ENCODE results near the gene CADM1.

The CADM1 gene

GRCh38 chr11:115198321-115198741 is 305.9 kb downstream of the CADM1 start:
- DNase-seq = no peak

GRCh38 chr11:115197433-115197832 is 306.8 kb downstream of the CADM1 start:
- no peak for DNase-seq

GRCh38 chr11:115197031-115197430 is 307.2 kb downstream of the CADM1 start:
- DNase-seq = no peak

GRCh38 chr11:115194802-115195110 is 309.5 kb downstream of the CADM1 start:
- DNase-seq = no peak

GRCh38 chr11:115193914-115194801 is 310.1 kb downstream of the CADM1 start:
- DNase-seq = no peak

GRCh38 chr11:115191761-115192160 is 312.5 kb downstream of the CADM1 start:
- no peak for DNase-seq

GRCh38 chr11:115190196-115190595 is 314.0 kb downstream of the CADM1 start:
- no peak for DNase-seq

GRCh38 chr11:115188898-115189278 is 315.3 kb downstream of the CADM1 start:
- no peak for DNase-seq

- DNase-seq = no peak
Observed at GRCh38 chr11:115188188-115188897, 315.9 kb downstream of the CADM1 start.

GRCh38 chr11:115185931-115186330 is 318.3 kb downstream of the CADM1 start:
- no peak for DNase-seq

- DNase-seq = no peak
Observed at GRCh38 chr11:115185507-115185906, 318.7 kb downstream of the CADM1 start.

- no peak for DNase-seq
Observed at GRCh38 chr11:115184901-115185300, 319.3 kb downstream of the CADM1 start.

GRCh38 chr11:115183830-115184229 is 320.4 kb downstream of the CADM1 start:
- no peak for DNase-seq

- no peak for DNase-seq
Observed at GRCh38 chr11:115183136-115183535, 321.1 kb downstream of the CADM1 start.

GRCh38 chr11:115182282-115182955 is 321.8 kb downstream of the CADM1 start:
- DNase-seq = no peak

- DNase-seq = no peak
Observed at GRCh38 chr11:115181538-115181937, 322.7 kb downstream of the CADM1 start.

- no peak for DNase-seq
Observed at GRCh38 chr11:115180272-115180671, 323.9 kb downstream of the CADM1 start.

GRCh38 chr11:115179636-115180035 is 324.6 kb downstream of the CADM1 start:
- no peak for DNase-seq

- DNase-seq = no peak
Observed at GRCh38 chr11:115178705-115179104, 325.5 kb downstream of the CADM1 start.

GRCh38 chr11:115173136-115173535 is 331.1 kb downstream of the CADM1 start:
- DNase-seq = no peak

- no peak for DNase-seq
Observed at GRCh38 chr11:115170133-115170815, 333.9 kb downstream of the CADM1 start.

GRCh38 chr11:115169251-115169650 is 335.0 kb downstream of the CADM1 start:
- no peak for DNase-seq

- no peak for DNase-seq
Observed at GRCh38 chr11:115168686-115169085, 335.5 kb downstream of the CADM1 start.

All from right hindlimb (tissue), 1 donor.